Mammary epithelial cell (primary cell): Measurements from ENCODE around the gene ZNF232.

Experiments
- EZH2 ChIP-seq: IDR thresholded peaks from 2 replicates; pipeline ENCODE4 v1.6.1; 2012; ENCODE audit warnings: low read length, inconsistent platforms, borderline replicate concordance
- TF ChIP-seq, protein P1 (sequence below), 2 donors: IDR thresholded peaks in 1 of 2; conservative IDR thresholded peaks in 1 of 2; 2 replicates each; pipeline ENCODE4 v1.5.1; 2011 to 2012; ENCODE audit warnings: inconsistent platforms in 2 of 2, low read length in 2 of 2, mild to moderate bottlenecking in 2 of 2, control low read depth in 1 of 2, low read depth in 1 of 2; ENCODE audit not compliant: insufficient read depth in 1 of 2; ENCODE audit errors: extremely low read depth in 1 of 2

DNA sequence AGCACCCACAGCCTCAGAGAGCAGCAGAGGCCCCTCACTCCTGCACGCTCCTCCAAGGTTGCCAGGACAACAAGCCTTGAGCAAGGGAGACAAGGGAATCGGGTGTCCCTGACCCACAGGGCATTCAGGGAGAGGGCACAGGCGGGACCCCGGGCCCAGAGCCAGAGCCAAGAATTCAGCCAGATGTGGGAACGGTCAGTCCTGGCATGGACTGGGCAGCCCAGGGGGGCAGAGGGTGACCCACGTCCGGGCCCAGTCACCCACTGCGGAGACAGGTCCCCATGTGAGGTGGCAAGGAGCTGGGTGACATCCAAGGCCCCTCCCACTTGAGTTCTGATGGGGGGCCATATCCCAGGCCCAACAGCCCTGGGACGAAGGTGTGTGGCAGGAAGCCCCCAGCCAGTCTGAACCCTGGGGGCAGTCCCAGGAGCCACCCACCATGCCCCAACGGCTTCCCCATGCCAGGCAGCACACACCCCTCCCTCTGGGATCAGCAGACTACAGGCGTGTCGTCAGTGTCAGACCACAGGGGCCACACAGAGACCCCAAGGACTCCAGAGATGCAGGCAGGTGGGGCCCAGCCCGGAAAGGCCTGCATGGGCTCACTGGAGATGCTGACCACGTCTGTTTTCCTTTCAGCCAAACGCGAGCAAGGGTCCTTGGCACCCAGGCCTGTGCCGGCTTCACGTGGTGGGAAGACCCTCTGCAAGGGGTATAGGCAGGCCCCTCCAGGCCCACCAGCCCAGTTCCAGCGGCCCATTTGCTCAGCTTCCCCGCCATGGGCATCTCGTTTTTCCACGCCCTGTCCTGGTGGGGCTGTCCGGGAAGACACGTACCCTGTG lies 27.2 kb upstream of the ZNF232 start:
- TF ChIP-seq, protein P1, sequence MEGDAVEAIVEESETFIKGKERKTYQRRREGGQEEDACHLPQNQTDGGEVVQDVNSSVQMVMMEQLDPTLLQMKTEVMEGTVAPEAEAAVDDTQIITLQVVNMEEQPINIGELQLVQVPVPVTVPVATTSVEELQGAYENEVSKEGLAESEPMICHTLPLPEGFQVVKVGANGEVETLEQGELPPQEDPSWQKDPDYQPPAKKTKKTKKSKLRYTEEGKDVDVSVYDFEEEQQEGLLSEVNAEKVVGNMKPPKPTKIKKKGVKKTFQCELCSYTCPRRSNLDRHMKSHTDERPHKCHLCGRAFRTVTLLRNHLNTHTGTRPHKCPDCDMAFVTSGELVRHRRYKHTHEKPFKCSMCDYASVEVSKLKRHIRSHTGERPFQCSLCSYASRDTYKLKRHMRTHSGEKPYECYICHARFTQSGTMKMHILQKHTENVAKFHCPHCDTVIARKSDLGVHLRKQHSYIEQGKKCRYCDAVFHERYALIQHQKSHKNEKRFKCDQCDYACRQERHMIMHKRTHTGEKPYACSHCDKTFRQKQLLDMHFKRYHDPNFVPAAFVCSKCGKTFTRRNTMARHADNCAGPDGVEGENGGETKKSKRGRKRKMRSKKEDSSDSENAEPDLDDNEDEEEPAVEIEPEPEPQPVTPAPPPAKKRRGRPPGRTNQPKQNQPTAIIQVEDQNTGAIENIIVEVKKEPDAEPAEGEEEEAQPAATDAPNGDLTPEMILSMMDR (conservative IDR thresholded peaks at IDR 0.05 in 1 of 2, IDR thresholded peaks at IDR 0.05 in 1 of 2; ENCODE audit: extremely low read depth in 1 of 2, insufficient read depth in 1 of 2, low read depth in 1 of 2, low read length in 2 of 2), result no peak
- no peak for TF ChIP-seq EZH2
